ENCODE measurements around the gene LRRTM3. TPM values are rescaled to one million over a fixed set of nuclear protein-coding genes. Genes with fewer than 3 reads are reported as not detected.
A peak's percentile ranks its signal among the peaks of the same experiment; 100 is the strongest.

The LRRTM3 gene
- total RNA-seq, 2 experiments from 2014 or later = not detected

- no peak overlapping the region for H3K27ac Mint-ChIP-seq
- intact Hi-C loops (cut with DNase I, micrococcal nuclease) = no loop called here
- H3K9me3 Mint-ChIP-seq (ENCODE audit: low read depth) = no peaks in the 10 kb centered on the region
- H3K36me3 Mint-ChIP-seq (ENCODE audit: low read depth) = no peaks in the 10 kb centered on the region
- H3K27me3 Mint-ChIP-seq = no peaks in the 10 kb centered on the region
- no peaks in the 10 kb centered on the region for H3K4me1 Mint-ChIP-seq
- ATAC-seq = no peak
- ChIA-PET CTCF (no interaction called here), POLR2A (no interaction called here)
- no peak overlapping the region for H3K4me3 Mint-ChIP-seq
- DNase-seq = no peak
These were observed 6.6 kb upstream of the LRRTM3 start for GRCh38 chr10:66919248-66919647.

- H3K27me3 Mint-ChIP-seq = peaks cover 36% of the 10 kb centered on the region
- DNase-seq = no peak
- no peaks in the 10 kb centered on the region for H3K4me1 Mint-ChIP-seq
- ChIA-PET CTCF (interaction anchor here (1.1 kb wide), 1 partner anchor 9 kb away, joined by 3 read pairs; no protein-coding TSS in a partner anchor), POLR2A (no interaction called here)
- H3K36me3 Mint-ChIP-seq (ENCODE audit: low read depth) = no peaks in the 10 kb centered on the region
- H3K9me3 Mint-ChIP-seq (ENCODE audit: low read depth) = no peaks in the 10 kb centered on the region
- ATAC-seq = no peak
- no peak overlapping the region for H3K4me3 Mint-ChIP-seq
- intact Hi-C loops (cut with DNase I, micrococcal nuclease) = loop anchor here in 1 of 2 experiments (2.0 kb wide), 1 partner anchor 594 kb away; no protein-coding TSS in a partner anchor
- H3K27ac Mint-ChIP-seq = no peak overlapping the region
These were observed 1.0 kb upstream of the LRRTM3 start for GRCh38 chr10:66924674-66925345.

GRCh38 chr10:66925373-66925772, 463 bp upstream of the LRRTM3 start:
- no peaks in the 10 kb centered on the region for H3K9me3 Mint-ChIP-seq (ENCODE audit: low read depth)
- H3K27me3 Mint-ChIP-seq = peaks cover 36% of the 10 kb centered on the region
- POLR2A ChIA-PET = no interaction called here
- intact Hi-C loops (cut with DNase I, micrococcal nuclease) = loop anchor here in 1 of 2 experiments (2.0 kb wide), 1 partner anchor 593 kb away; no protein-coding TSS in a partner anchor
- CTCF ChIA-PET = interaction anchor here (0.7 to 1.1 kb wide), 4 partner anchors 8 to 826 kb away, joined by 3 to 4 read pairs (median 3); no protein-coding TSS in a partner anchor
- ATAC-seq = no peak
- H3K4me1 Mint-ChIP-seq = no peaks in the 10 kb centered on the region
- H3K4me3 Mint-ChIP-seq = no peak overlapping the region
- DNase-seq = no peak
- H3K27ac Mint-ChIP-seq = no peak overlapping the region
- no peaks in the 10 kb centered on the region for H3K36me3 Mint-ChIP-seq (ENCODE audit: low read depth)

GRCh38 chr10:66926841-66927240, 1.0 kb downstream of the LRRTM3 start:
- POLR2A ChIA-PET = no interaction called here
- Mint-ChIP-seq H3K36me3 (ENCODE audit: low read depth) (no peaks in the 10 kb centered on the region), H3K27ac (no peak overlapping the region), H3K4me1 (no peaks in the 10 kb centered on the region), H3K9me3 (ENCODE audit: low read depth) (no peaks in the 10 kb centered on the region), H3K27me3 (peaks cover 38% of the 10 kb centered on the region), H3K4me3 (no peak overlapping the region)
- intact Hi-C loops (cut with DNase I, micrococcal nuclease) = no loop called here
- ATAC-seq (no peak), DNase-seq (no peak)
- CTCF ChIA-PET = interaction anchor here (0.7 kb wide), 1 partner anchor 862 kb away, joined by 3 read pairs; no protein-coding TSS in a partner anchor

GRCh38 chr10:66927251-66927935, 1.6 kb downstream of the LRRTM3 start:
- H3K9me3 Mint-ChIP-seq (ENCODE audit: low read depth) = no peaks in the 10 kb centered on the region
- CTCF ChIA-PET = interaction anchor here (0.7 to 0.8 kb wide), 3 partner anchors 42 to 861 kb away, joined by 3 read pairs; no protein-coding TSS in a partner anchor
- H3K27me3 Mint-ChIP-seq = peaks cover 40% of the 10 kb centered on the region

GRCh38 chr10:66927971-66928770, 2.3 kb downstream of the LRRTM3 start:
- intact Hi-C loops (cut with DNase I, micrococcal nuclease) = no loop called here

More at GRCh38 chr10:66927251-66927935, 1.6 kb downstream of the LRRTM3 start:
- H3K4me3 Mint-ChIP-seq = no peak overlapping the region
- no peaks in the 10 kb centered on the region for H3K36me3 Mint-ChIP-seq (ENCODE audit: low read depth)
- intact Hi-C loops (cut with DNase I, micrococcal nuclease) = no loop called here
- H3K4me1 Mint-ChIP-seq = no peaks in the 10 kb centered on the region
- DNase-seq (no peak), ATAC-seq (no peak)
- POLR2A ChIA-PET = no interaction called here
- no peak overlapping the region for H3K27ac Mint-ChIP-seq

GRCh38 chr10:66928776-66929175, 2.9 kb downstream of the LRRTM3 start:
- intact Hi-C loops (cut with DNase I, micrococcal nuclease) = no loop called here
- H3K27me3 Mint-ChIP-seq = peaks cover 40% of the 10 kb centered on the region
- H3K4me3 Mint-ChIP-seq = no peak overlapping the region
- ChIA-PET POLR2A (no interaction called here), CTCF (interaction anchor here (0.8 kb wide), 1 partner anchor 14 kb away, joined by 3 read pairs; no protein-coding TSS in a partner anchor)
- H3K27ac Mint-ChIP-seq = no peak overlapping the region
- no peak for ATAC-seq
- no peak for DNase-seq
- no peaks in the 10 kb centered on the region for H3K4me1 Mint-ChIP-seq
- H3K36me3 Mint-ChIP-seq (ENCODE audit: low read depth) = no peaks in the 10 kb centered on the region
- no peaks in the 10 kb centered on the region for H3K9me3 Mint-ChIP-seq (ENCODE audit: low read depth)

More at GRCh38 chr10:66927971-66928770, 2.3 kb downstream of the LRRTM3 start:
- DNase-seq = peak; percentile 4
- no peak overlapping the region for H3K27ac Mint-ChIP-seq
- peaks cover 40% of the 10 kb centered on the region for H3K27me3 Mint-ChIP-seq
- H3K9me3 Mint-ChIP-seq (ENCODE audit: low read depth) = no peaks in the 10 kb centered on the region
- no peak overlapping the region for H3K4me3 Mint-ChIP-seq
- ChIA-PET POLR2A (no interaction called here), CTCF (interaction anchor here (0.5 to 0.8 kb wide), 4 partner anchors 15 to 593 kb away, joined by 3 read pairs; no protein-coding TSS in a partner anchor)
- ATAC-seq = no peak
- no peaks in the 10 kb centered on the region for H3K36me3 Mint-ChIP-seq (ENCODE audit: low read depth)
- H3K4me1 Mint-ChIP-seq = no peaks in the 10 kb centered on the region

GRCh38 chr10:66929375-66929774, 3.5 kb downstream of the LRRTM3 start:
- no peaks in the 10 kb centered on the region for H3K4me1 Mint-ChIP-seq
- H3K9me3 Mint-ChIP-seq (ENCODE audit: low read depth) = no peaks in the 10 kb centered on the region
- peaks cover 40% of the 10 kb centered on the region for H3K27me3 Mint-ChIP-seq
- no peak overlapping the region for H3K4me3 Mint-ChIP-seq
- POLR2A ChIA-PET = no interaction called here
- CTCF ChIA-PET = no interaction called here
- DNase-seq (no peak), ATAC-seq (no peak)
- H3K27ac Mint-ChIP-seq = no peak overlapping the region
- intact Hi-C loops (cut with DNase I, micrococcal nuclease) = no loop called here
- H3K36me3 Mint-ChIP-seq (ENCODE audit: low read depth) = no peaks in the 10 kb centered on the region

- ATAC-seq (no peak), DNase-seq (peak; percentile 3)
- intact Hi-C loops (cut with DNase I, micrococcal nuclease) = loop anchor here in 1 of 2 experiments (5.0 kb wide), 2 partner anchors 749 to 851 kb away; no protein-coding TSS in a partner anchor
- H3K4me1 Mint-ChIP-seq = no peaks in the 10 kb centered on the region
- H3K27ac Mint-ChIP-seq = no peak overlapping the region
- POLR2A ChIA-PET = no interaction called here
- H3K9me3 Mint-ChIP-seq (ENCODE audit: low read depth) = no peaks in the 10 kb centered on the region
- CTCF ChIA-PET = interaction anchor here (0.7 to 1.2 kb wide), 6 partner anchors 9 to 557 kb away, joined by 3 to 6 read pairs (median 3); no protein-coding TSS in a partner anchor
- no peak overlapping the region for H3K4me3 Mint-ChIP-seq
- H3K36me3 Mint-ChIP-seq (ENCODE audit: low read depth) = no peaks in the 10 kb centered on the region
- peaks cover 32% of the 10 kb centered on the region for H3K27me3 Mint-ChIP-seq
These were observed 5.6 kb downstream of the LRRTM3 start for GRCh38 chr10:66931340-66931948.

- ChIA-PET POLR2A (no interaction called here), CTCF (interaction anchor here (0.7 to 1.2 kb wide), 7 partner anchors 8 to 586 kb away, joined by 3 to 6 read pairs (median 3); no protein-coding TSS in a partner anchor)
- Mint-ChIP-seq H3K27ac (no peak overlapping the region), H3K4me1 (no peaks in the 10 kb centered on the region), H3K9me3 (ENCODE audit: low read depth) (no peaks in the 10 kb centered on the region), H3K36me3 (ENCODE audit: low read depth) (no peaks in the 10 kb centered on the region), H3K27me3 (peaks cover 30% of the 10 kb centered on the region), H3K4me3 (no peak overlapping the region)
- no peak for ATAC-seq
- intact Hi-C loops (cut with DNase I, micrococcal nuclease) = loop anchor here in 1 of 2 experiments (5.0 kb wide), 2 partner anchors 750 to 850 kb away; no protein-coding TSS in a partner anchor
- no peak for DNase-seq
These were observed 6.1 kb downstream of the LRRTM3 start for GRCh38 chr10:66931949-66932343.

- intact Hi-C loops (cut with DNase I, micrococcal nuclease) = loop anchor here in 1 of 2 experiments (5.0 kb wide), 2 partner anchors 752 to 848 kb away; no protein-coding TSS in a partner anchor
- no peaks in the 10 kb centered on the region for H3K36me3 Mint-ChIP-seq (ENCODE audit: low read depth)
- no peak for ATAC-seq
- ChIA-PET POLR2A (no interaction called here), CTCF (interaction anchor here (0.9 to 1.3 kb wide), 2 partner anchors 10 to 586 kb away, joined by 3 to 4 read pairs; no protein-coding TSS in a partner anchor)
- no peaks in the 10 kb centered on the region for H3K4me1 Mint-ChIP-seq
- H3K27me3 Mint-ChIP-seq = peaks cover 7% of the 10 kb centered on the region
- no peak overlapping the region for H3K27ac Mint-ChIP-seq
- no peak for DNase-seq
- no peak overlapping the region for H3K4me3 Mint-ChIP-seq
- H3K9me3 Mint-ChIP-seq (ENCODE audit: low read depth) = no peaks in the 10 kb centered on the region
These were observed 8.9 kb downstream of the LRRTM3 start for GRCh38 chr10:66934711-66935110.
